ENCODE results near the gene NCKIPSD. TPM values are rescaled to one million over a fixed set of nuclear protein-coding genes. Genes with fewer than 3 reads are reported as not detected.

NCKIPSD gene
- total and polyA plus RNA-seq, 2 donors (not counting 3 experiments of a cell fraction or from before 2014, with no cell fraction given): 12.8 to 19.1 TPM

DNA sequence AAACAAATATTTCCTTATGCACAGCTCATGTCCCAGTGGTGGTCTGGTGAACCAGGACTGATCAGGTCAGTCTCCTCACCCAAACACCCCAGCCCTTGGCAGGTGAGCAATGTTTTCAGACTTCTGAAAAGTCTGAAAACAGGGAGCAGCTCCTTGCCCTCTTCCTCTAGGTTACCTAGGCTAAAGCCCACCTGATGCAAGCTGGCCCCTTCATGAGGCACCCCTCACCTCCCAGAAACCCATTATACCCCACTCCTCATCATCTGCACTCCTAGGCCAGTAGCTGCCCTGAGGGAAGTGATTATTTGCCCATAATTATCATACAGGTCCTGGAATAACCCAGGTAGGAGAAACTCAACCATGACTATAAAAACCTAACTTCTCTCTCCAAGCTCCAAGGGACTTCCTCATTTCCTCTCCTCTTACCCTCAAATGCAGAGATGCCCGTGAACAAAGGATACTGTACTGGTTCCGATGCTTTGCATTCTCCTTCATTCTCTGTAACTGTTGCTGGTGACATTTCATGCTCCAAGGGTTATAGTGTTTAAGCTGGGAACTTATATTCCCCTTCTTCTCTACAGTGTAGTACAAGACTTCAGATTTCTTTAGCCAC lies 5.2 kb upstream of the NCKIPSD start:
- ChIA-PET POLR2A (no interaction called here), CTCF (no interaction called here)
- TF ChIP-seq JUN (IDR thresholded peaks at IDR 0.05; ENCODE audit: borderline replicate concordance, insufficient read depth, insufficient read length, low read depth) (no peak), POLR2A (IDR thresholded peaks at IDR 0.05; ENCODE audit: low read depth, low read length) (no peak), EZH2 (IDR thresholded peaks at IDR 0.05; ENCODE audit: borderline replicate concordance, low read depth, low read length, severe bottlenecking) (no peak), GATA2 (IDR thresholded peaks at IDR 0.05; ENCODE audit: insufficient read depth, insufficient read length, low read depth, low read length) (no peak), POLR2AphosphoS5 (IDR thresholded peaks at IDR 0.05; ENCODE audit: insufficient read depth, low read depth, low read length) (no peak), FOS (IDR thresholded peaks at IDR 0.05; ENCODE audit: borderline replicate concordance, insufficient read depth, low read length) (no peak), MYC (IDR thresholded peaks at IDR 0.05; ENCODE audit: low read depth, low read length) (no peak)
- TF ChIP-seq, protein P1, sequence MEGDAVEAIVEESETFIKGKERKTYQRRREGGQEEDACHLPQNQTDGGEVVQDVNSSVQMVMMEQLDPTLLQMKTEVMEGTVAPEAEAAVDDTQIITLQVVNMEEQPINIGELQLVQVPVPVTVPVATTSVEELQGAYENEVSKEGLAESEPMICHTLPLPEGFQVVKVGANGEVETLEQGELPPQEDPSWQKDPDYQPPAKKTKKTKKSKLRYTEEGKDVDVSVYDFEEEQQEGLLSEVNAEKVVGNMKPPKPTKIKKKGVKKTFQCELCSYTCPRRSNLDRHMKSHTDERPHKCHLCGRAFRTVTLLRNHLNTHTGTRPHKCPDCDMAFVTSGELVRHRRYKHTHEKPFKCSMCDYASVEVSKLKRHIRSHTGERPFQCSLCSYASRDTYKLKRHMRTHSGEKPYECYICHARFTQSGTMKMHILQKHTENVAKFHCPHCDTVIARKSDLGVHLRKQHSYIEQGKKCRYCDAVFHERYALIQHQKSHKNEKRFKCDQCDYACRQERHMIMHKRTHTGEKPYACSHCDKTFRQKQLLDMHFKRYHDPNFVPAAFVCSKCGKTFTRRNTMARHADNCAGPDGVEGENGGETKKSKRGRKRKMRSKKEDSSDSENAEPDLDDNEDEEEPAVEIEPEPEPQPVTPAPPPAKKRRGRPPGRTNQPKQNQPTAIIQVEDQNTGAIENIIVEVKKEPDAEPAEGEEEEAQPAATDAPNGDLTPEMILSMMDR (IDR thresholded peaks at IDR 0.05; ENCODE audit: extremely low read depth in 1 of 2, insufficient read depth in 1 of 2, low read depth in 1 of 2, low read length in 2 of 2): no peak
- TF ChIP-seq, protein P2, sequence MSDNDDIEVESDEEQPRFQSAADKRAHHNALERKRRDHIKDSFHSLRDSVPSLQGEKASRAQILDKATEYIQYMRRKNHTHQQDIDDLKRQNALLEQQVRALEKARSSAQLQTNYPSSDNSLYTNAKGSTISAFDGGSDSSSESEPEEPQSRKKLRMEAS (IDR thresholded peaks at IDR 0.05; ENCODE audit: insufficient read depth, insufficient read length): no peak
- FAIRE-seq (no peak), DNase-seq (ENCODE audit: low read depth, low spot score) (no peak)
- H4K20me1 ChIP-seq (replicated peaks; ENCODE audit: control insufficient read depth, extremely low read depth, insufficient read depth, low read length): peaks cover 4% of the 10 kb centered on the region
- H3K79me2 ChIP-seq (ENCODE audit: control insufficient read depth, insufficient read depth, low read length): peaks cover 20% of the 10 kb centered on the region
- H3K27me3 ChIP-seq (ENCODE audit: control insufficient read depth in 2 of 2, insufficient read depth in 2 of 2, low read length in 2 of 2): no peaks in the 10 kb centered on the region
- H3K4me3 ChIP-seq (replicated peaks in 1 of 3; ENCODE audit: insufficient read depth in 1 of 3, low read depth in 1 of 3, low read length in 3 of 3): no peak overlapping the region
- dilution Hi-C loops (cut with MboI; ENCODE audit: extremely low pct_ligation_motif_present, low sequenced_read_pairs): no loop called here
- intact Hi-C loops (cut with micrococcal nuclease): no loop called here
- no peak overlapping the region for H3K4me2 ChIP-seq (ENCODE audit: insufficient read depth, low read length)
- peaks cover 28 to 64% of the 10 kb centered on the region in 2 experiments for H3K36me3 ChIP-seq (ENCODE audit: control insufficient read depth in 2 of 2, extremely low read depth in 1 of 2, insufficient read depth in 2 of 2, low read length in 2 of 2)
- H3K27ac ChIP-seq (ENCODE audit: insufficient read depth, low read depth, low read length): no peak overlapping the region
- H3K9me3 ChIP-seq (replicated peaks; ENCODE audit: control insufficient read depth, insufficient read depth, low read length): no peaks in the 10 kb centered on the region
- peaks cover 20% of the 10 kb centered on the region for H3K4me1 ChIP-seq (ENCODE audit: control insufficient read depth, extremely low read depth, insufficient read depth, low read length)
- no TSS peak for BruUV-seq (replicated peaks)
- H3K9ac ChIP-seq (replicated peaks; ENCODE audit: extremely low read depth, insufficient read depth, low read length): no peak overlapping the region
- H2AFZ ChIP-seq (ENCODE audit: low read depth, low read length): no peak overlapping the region
- H3K9me1 ChIP-seq (replicated peaks; ENCODE audit: control insufficient read depth, extremely low read depth, insufficient read depth, low read length): no peaks in the 10 kb centered on the region

Measured in endothelial cell of umbilical vein (primary cell).